ENCODE results near the gene CD28. TPM values are rescaled to one million over a fixed set of nuclear protein-coding genes. Genes with fewer than 3 reads are reported as not detected.

CD28 gene
- total and polyA plus RNA-seq, 9 of the 15 experiments (the other 6 are each of a cell fraction or from before 2014, with no cell fraction given), result 0.01 to 0.11 TPM; not detected in 7

DNA sequence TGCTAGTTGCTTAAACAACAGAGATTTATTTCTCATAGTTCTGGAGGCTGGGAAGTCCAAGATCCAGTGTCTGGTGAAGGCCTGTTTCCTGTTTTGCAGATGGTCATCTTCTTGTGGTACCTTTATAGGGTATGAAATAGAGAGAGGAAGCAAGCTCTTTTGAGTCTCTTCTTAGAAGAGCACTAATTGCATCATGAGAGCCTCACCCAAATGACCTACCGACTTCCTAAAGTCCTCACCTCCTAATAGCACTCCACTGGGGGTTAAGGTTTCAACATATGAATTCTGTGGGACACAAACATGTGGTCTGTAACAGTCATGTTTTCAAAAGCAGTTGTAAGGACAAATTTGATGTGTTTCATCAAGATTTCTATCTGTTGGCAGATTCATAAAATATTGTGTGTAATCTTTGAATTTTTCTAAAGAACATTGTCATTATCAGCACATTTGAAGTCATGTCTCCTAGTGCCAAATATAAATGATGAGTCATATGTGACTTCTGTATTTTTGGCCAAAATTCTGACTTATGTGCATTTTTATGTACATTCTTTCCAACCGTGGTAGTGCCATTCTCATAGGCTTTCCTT is 45.3 kb downstream of the CD28 start:
- no peaks in the 10 kb centered on the region for H4K20me1 ChIP-seq (replicated peaks; ENCODE audit: control insufficient read depth, insufficient read depth, low read length)
- H3K9ac ChIP-seq (ENCODE audit: insufficient read depth in 1 of 2, low read depth in 2 of 2, low read length in 2 of 2), result no peak overlapping the region
- in situ Hi-C loops (cut with MboI) (no loop called here), intact Hi-C loops (cut with micrococcal nuclease) (no loop called here)
- no peaks in the 10 kb centered on the region for H3K9me3 ChIP-seq (replicated peaks; ENCODE audit: control insufficient read depth, insufficient read depth, low read depth, low read length)
- 0% methylated on average over 2 of the region's 2 CpGs for WGBS (ENCODE audit: insufficient coverage, low coverage, missing lambda C conversion rate)
- no peaks in the 10 kb centered on the region for H3K79me2 ChIP-seq (ENCODE audit: control insufficient read depth, insufficient read depth, low read length)
- ChIA-PET POLR2A (interaction anchor here (0.6 kb wide), 1 partner anchor 1005 kb away, joined by 3 read pairs; no protein-coding TSS in a partner anchor), CTCF (ENCODE audit: low intra/inter-chr PET ratio) (no interaction called here)
- H3K27me3 ChIP-seq (ENCODE audit: control insufficient read depth in 2 of 2, insufficient read depth in 2 of 2, low read length in 2 of 2), result no peaks in the 10 kb centered on the region
- H3K4me3 ChIP-seq, result no peak overlapping the region
- DNase-seq (ENCODE audit: extremely low read depth in 1 of 4, low spot score in 3 of 4) (no peak), FAIRE-seq (no peak), ATAC-seq (no peak)
- no peaks in the 10 kb centered on the region for H3K36me3 ChIP-seq (ENCODE audit: control insufficient read depth, insufficient read depth, low read length)
- no peaks in the 10 kb centered on the region for H3K9me1 ChIP-seq (ENCODE audit: control insufficient read depth, insufficient read depth, low read length)
- no peak overlapping the region for H2AFZ ChIP-seq (ENCODE audit: low read depth, low read length)
- TF ChIP-seq ZNF316 (IDR thresholded peaks at IDR 0.05) (peak; percentile 68), SREBF2 (CRISPR knock-in tag; IDR thresholded peaks at IDR 0.05) (no peak), MAFG (tag; conservative IDR thresholded peaks at IDR 0.05) (peak; percentile 34), SRSF7 (optimal IDR thresholded peaks at IDR 0.05; ENCODE audit: low read depth, low read length) (no peak)
- TF ChIP-seq, protein P1, sequence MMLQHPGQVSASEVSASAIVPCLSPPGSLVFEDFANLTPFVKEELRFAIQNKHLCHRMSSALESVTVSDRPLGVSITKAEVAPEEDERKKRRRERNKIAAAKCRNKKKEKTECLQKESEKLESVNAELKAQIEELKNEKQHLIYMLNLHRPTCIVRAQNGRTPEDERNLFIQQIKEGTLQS (IDR thresholded peaks at IDR 0.05), result peak; percentile 27; the same call in 1 of the 2 replicates
- TF ChIP-seq, protein P1 (CRISPR knock-in tag; conservative IDR thresholded peaks at IDR 0.05), result no peak
- H3K4me1 ChIP-seq (replicated peaks in 1 of 2; ENCODE audit: control insufficient read depth in 2 of 2, insufficient read depth in 2 of 2, low read length in 2 of 2), result no peaks in the 10 kb centered on the region
- H3K27ac ChIP-seq (ENCODE audit: extremely low read depth, low read depth, low read length), result no peak overlapping the region
- no TSS peak for BruUV-seq (replicated peaks)
- no peak overlapping the region for H3K4me2 ChIP-seq (ENCODE audit: insufficient read depth, low read length)

All from K562 (cell line).